Stimulated activated CD4-positive, alpha-beta T cell treated with anti-CD3 and anti-CD28 coated beads, Interleukin-4, amount 100 ng/mL, for 48 hours (primary cell): ENCODE measurements around the gene FURIN.
"Not testable (repeated sequence)": the region's sequence is repeated elsewhere in the genome, so short reads cannot be mapped to it uniquely, and the experiment has no call there.

ENCODE experiments used
- DNase-seq, 2 donors: peaks; one replicate each; pipeline ENCODE4 v3.0.0-alpha.2; 2020; ENCODE audit warnings: low read depth in 2 of 2

Gene FURIN

GRCh38 chr15:90870354-90871138, 2.2 kb downstream of the FURIN start:
- DNase-seq: no peak

- no peak for DNase-seq
Measured at GRCh38 chr15:90871139-90871715, 2.8 kb downstream of the FURIN start.

- DNase-seq: no peak
Measured at GRCh38 chr15:90871716-90872485, 3.5 kb downstream of the FURIN start.

- DNase-seq: peak; percentile 41 to 69
Measured at GRCh38 chr15:90872486-90873184, 4.2 kb downstream of the FURIN start.

- no peak for DNase-seq
Measured at GRCh38 chr15:90873488-90873997, 5.2 kb downstream of the FURIN start.

- DNase-seq: no peak
Measured at GRCh38 chr15:90873998-90874605, 5.7 kb downstream of the FURIN start.

- not testable (repeated sequence) for DNase-seq
Measured at GRCh38 chr15:90874986-90875385, 6.6 kb downstream of the FURIN start.

- no peak for DNase-seq
Measured at GRCh38 chr15:90875549-90875981, 7.2 kb downstream of the FURIN start.

GRCh38 chr15:90876046-90876445, 7.7 kb downstream of the FURIN start:
- no peak for DNase-seq

GRCh38 chr15:90876512-90877170, 8.3 kb downstream of the FURIN start:
- DNase-seq: no peak

- DNase-seq: no peak
Measured at GRCh38 chr15:90877315-90877714, 8.9 kb downstream of the FURIN start.

- no peak for DNase-seq
Measured at GRCh38 chr15:90877996-90878395, 9.6 kb downstream of the FURIN start.

GRCh38 chr15:90878660-90879059, 10.3 kb downstream of the FURIN start:
- no peak for DNase-seq

- DNase-seq: no peak
Measured at GRCh38 chr15:90879730-90880366, 11.5 kb downstream of the FURIN start.

- no peak for DNase-seq
Measured at GRCh38 chr15:90880381-90881145, 12.2 kb downstream of the FURIN start.

- DNase-seq: no peak
Measured at GRCh38 chr15:90881181-90881977, 13.0 kb downstream of the FURIN start.

- no peak for DNase-seq
Measured at GRCh38 chr15:90881978-90882721, 13.8 kb downstream of the FURIN start.
